Activated naive CD8-positive, alpha-beta T cell (primary cell): Measurements from ENCODE around the gene SLC4A3.

Experiments used
- H3K27ac Mint-ChIP-seq: one replicate; pipeline ENCODE4 v1.8.0; 2021; ENCODE audit warnings: mixed read lengths
- H3K27me3 Mint-ChIP-seq: one replicate; pipeline ENCODE4 v1.8.0; 2021; ENCODE audit warnings: mixed read lengths
- H3K36me3 Mint-ChIP-seq: one replicate; pipeline ENCODE4 v1.8.0; 2021; ENCODE audit warnings: mixed read lengths
- H3K4me1 Mint-ChIP-seq: one replicate; pipeline ENCODE4 v1.8.0; 2021; ENCODE audit warnings: low read depth, mixed read lengths
- H3K4me3 Mint-ChIP-seq: one replicate; pipeline ENCODE4 v1.8.0; 2021; ENCODE audit warnings: mild to moderate bottlenecking, mixed read lengths
- H3K9me3 Mint-ChIP-seq: one replicate; pipeline ENCODE4 v1.8.0; 2021; ENCODE audit warnings: low read depth, mixed read lengths

SLC4A3 gene, protein sequence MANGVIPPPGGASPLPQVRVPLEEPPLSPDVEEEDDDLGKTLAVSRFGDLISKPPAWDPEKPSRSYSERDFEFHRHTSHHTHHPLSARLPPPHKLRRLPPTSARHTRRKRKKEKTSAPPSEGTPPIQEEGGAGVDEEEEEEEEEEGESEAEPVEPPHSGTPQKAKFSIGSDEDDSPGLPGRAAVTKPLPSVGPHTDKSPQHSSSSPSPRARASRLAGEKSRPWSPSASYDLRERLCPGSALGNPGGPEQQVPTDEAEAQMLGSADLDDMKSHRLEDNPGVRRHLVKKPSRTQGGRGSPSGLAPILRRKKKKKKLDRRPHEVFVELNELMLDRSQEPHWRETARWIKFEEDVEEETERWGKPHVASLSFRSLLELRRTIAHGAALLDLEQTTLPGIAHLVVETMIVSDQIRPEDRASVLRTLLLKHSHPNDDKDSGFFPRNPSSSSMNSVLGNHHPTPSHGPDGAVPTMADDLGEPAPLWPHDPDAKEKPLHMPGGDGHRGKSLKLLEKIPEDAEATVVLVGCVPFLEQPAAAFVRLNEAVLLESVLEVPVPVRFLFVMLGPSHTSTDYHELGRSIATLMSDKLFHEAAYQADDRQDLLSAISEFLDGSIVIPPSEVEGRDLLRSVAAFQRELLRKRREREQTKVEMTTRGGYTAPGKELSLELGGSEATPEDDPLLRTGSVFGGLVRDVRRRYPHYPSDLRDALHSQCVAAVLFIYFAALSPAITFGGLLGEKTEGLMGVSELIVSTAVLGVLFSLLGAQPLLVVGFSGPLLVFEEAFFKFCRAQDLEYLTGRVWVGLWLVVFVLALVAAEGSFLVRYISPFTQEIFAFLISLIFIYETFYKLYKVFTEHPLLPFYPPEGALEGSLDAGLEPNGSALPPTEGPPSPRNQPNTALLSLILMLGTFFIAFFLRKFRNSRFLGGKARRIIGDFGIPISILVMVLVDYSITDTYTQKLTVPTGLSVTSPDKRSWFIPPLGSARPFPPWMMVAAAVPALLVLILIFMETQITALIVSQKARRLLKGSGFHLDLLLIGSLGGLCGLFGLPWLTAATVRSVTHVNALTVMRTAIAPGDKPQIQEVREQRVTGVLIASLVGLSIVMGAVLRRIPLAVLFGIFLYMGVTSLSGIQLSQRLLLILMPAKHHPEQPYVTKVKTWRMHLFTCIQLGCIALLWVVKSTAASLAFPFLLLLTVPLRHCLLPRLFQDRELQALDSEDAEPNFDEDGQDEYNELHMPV

DNA sequence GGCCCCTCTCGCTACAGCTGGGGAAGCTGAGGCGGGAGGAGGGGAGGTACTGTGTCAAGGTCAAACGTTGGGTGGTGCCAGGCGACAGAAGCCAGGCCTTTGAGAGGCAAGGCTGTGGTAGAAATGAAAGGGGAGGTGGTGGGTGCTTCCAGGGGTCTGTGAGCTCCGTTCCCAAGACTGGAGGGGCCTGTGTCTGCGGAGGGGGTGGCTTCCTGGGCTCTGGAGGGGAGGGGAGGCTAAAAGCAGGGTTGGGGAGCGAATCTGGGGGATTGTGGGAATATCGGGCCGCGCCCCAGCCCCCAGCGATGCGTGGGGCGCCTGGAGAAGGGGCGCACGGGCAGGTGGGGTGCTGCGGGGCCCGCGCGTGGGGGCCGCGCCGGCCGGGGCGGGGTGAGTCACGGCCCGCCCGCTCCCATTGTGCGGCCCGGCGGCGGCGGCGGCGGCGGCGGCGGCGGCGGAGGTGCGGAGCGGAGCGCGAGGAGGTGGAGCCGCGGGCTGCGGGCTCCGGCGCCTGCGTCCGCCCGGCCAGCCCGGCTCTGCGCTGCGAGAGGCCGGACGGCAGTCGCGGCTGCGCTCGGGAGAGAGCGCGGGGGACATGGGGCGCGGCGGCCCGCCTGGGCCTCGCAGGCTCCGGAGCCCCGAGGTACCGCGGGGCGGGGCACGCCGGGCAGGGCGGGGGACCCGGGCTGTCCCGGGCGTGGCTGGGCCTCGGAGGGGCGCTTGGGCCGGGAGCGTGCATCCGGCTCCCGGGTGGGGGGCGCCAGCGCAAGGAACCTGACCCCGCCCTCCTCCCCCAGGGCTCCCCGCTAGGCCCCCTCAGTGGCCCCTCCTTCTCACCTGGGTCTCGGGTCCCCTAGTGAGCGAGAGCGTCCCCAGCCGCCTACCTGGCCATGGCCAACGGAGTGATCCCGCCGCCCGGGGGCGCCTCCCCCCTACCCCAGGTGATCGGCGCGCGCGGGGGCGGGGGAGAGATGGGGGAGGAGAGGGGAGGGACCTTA is at the start of gene SLC4A3:
SLC4A3 (plus strand) TSS at position 528 of the 998 bp plus-strand sequence; CDS start at position 891, 363 bp downstream.
- Mint-ChIP-seq H3K9me3 (no peaks in the 10 kb centered on the region), H3K27ac (no peak within 1 kb of the TSS), H3K4me1 (peaks cover 5% of the 10 kb centered on the region), H3K4me3 (peak within 1 kb of the TSS; percentile 84), H3K36me3 (no peaks in the 10 kb centered on the region), H3K27me3 (peaks cover 5% of the 10 kb centered on the region)

DNA sequence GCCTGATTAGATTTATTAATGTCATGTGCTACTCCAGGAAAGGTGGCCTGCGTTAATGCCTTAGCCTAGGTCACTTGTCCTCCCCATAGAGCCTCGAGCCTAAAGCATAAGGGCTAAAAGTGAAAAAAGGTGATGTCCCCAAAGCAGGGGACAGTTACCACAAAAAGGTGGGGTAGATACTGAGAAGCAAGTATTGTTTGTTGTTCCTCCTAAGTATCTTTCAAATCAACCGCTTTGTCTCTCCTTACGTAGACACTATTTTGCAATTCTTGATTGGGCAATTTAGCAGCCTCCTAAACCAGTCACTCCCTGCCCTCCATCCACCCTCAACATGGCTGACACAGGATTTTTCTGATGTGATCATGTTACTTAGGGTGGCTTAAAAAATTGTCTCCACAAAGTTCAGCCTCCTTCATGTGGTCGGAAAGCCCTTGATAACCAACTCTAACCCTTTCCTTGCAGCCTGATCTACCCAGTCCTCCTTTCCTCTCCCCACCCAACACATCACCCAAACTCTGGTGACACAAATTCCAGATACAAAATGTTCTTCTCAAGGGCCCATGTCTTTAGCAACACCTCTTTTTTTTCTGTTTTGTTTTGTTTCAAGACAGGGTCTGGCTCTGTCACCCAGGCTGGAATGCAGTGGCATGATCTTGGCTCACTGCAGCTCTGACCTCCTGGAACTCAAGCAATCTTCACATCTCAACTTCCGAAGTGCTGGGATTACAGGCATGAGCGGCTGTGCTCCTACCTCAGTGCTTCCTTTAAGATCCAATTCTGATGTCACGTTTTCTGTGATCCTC is 48.4 kb upstream of the SLC4A3 start:
- H3K27ac Mint-ChIP-seq: no peak overlapping the region
- H3K4me3 Mint-ChIP-seq: no peak overlapping the region
- no peaks in the 10 kb centered on the region for H3K4me1 Mint-ChIP-seq
- no peaks in the 10 kb centered on the region for H3K9me3 Mint-ChIP-seq
- no peaks in the 10 kb centered on the region for H3K36me3 Mint-ChIP-seq
- H3K27me3 Mint-ChIP-seq: peaks cover 4% of the 10 kb centered on the region

DNA sequence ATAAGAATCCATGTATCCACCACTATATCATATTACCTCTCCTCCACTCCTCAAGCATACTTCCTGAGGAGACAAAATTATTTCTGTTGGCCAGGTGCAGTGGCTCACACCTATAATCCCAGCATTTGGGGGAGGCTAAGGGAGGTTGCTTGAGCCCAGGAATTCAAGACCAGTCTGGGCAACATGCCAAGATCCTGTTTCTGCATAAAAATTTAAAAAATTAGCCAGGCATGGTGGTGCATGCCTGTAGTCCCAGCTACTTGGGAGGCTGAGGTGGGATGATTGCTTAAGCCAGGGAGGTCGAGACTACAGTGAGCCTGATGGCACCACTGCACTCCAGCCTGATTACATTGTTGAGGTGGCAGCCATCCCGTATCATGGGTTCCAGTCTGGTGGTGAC is 46.1 kb upstream of the SLC4A3 start:
- Mint-ChIP-seq H3K4me3 (no peak overlapping the region), H3K27ac (no peak overlapping the region), H3K4me1 (no peaks in the 10 kb centered on the region), H3K36me3 (no peaks in the 10 kb centered on the region), H3K9me3 (no peaks in the 10 kb centered on the region), H3K27me3 (peaks cover 5% of the 10 kb centered on the region)

- Mint-ChIP-seq H3K9me3 (no peaks in the 10 kb centered on the region), H3K27ac (no peak overlapping the region), H3K27me3 (peaks cover 4% of the 10 kb centered on the region), H3K36me3 (no peaks in the 10 kb centered on the region), H3K4me1 (no peaks in the 10 kb centered on the region), H3K4me3 (no peak overlapping the region)
Measured at GRCh38 chr2:219591091-219591490, 36.3 kb upstream of the SLC4A3 start.

GRCh38 chr2:219592736-219593135 is 34.7 kb upstream of the SLC4A3 start:
- Mint-ChIP-seq H3K36me3 (no peaks in the 10 kb centered on the region), H3K4me1 (peaks cover 7% of the 10 kb centered on the region), H3K4me3 (no peak overlapping the region), H3K9me3 (no peaks in the 10 kb centered on the region), H3K27me3 (peaks cover 3% of the 10 kb centered on the region), H3K27ac (no peak overlapping the region)

DNA sequence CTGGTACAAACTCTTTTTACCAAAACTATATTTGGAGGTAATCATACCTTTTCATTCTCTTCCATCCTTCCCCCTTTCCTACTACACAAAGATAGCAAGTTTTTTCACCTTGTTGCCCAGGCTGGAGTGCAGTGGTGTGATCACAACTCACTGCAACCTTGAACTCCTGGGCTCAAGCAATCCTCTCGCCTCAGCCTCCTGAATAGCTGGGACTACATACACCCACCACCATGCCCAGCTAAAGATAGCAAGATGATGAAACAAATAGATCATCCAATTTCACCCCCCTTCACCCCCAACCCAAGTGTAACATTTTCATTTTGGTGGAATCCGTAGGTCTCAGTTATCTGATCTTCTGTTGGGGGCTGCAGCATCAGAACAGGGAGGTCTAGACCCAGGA is 34.3 kb upstream of the SLC4A3 start:
- H3K27me3 Mint-ChIP-seq: peaks cover 3% of the 10 kb centered on the region
- no peak overlapping the region for H3K27ac Mint-ChIP-seq
- peaks cover 9% of the 10 kb centered on the region for H3K4me1 Mint-ChIP-seq
- no peaks in the 10 kb centered on the region for H3K9me3 Mint-ChIP-seq
- H3K36me3 Mint-ChIP-seq: no peaks in the 10 kb centered on the region
- no peak overlapping the region for H3K4me3 Mint-ChIP-seq

DNA sequence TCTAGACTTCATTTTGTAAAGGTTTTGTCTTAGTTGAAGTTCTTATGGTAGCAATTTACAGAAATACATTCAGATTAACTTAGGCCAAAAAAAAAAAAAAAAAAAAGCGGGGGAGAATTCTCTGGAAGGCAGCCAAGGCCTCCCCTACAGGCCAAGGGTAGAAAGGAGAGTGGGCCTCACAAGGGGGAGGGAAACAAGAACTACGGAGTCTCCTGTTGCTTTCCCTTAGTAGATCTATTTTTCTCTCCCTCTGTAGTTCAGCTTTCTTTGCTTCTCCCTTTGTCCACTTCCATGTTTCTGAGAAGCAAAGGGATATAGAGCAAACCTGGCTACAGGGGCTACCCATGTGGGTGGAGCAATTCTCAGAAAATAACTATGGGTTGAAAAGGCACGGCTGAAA is 32.2 kb upstream of the SLC4A3 start:
- Mint-ChIP-seq H3K27ac (no peak overlapping the region), H3K4me1 (peaks cover 20% of the 10 kb centered on the region), H3K36me3 (no peaks in the 10 kb centered on the region), H3K27me3 (peaks cover 1% of the 10 kb centered on the region), H3K4me3 (peak overlapping the region; percentile 38), H3K9me3 (no peaks in the 10 kb centered on the region)

DNA sequence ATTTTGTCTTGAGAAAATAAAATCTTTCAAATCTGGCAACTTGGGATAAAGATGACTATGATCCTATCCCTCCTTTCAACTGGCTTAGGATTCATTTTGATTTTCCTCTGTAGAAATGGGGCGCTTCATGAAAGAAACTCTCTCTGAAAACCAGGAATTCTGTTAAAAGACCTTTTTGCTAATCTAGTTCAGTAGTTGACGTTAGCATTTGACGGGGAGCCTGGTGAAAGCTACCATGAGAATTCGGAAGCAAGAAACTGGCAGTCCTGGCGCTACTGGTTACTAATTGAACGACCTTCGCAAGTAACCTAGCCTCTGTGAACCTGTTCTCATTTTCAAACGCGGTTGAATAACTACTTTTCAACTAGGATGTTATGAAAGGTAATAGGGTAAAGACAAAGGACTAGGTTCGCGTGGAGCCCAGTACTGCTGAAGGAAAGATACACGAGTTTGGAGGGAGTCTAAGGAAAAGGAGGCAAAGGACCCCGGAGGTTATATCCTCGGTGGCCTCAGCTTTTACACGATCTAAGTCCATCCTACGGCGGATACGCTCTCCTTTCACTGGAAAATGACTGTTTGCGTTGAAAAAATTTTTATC is 30.4 kb upstream of the SLC4A3 start:
- peaks cover 1% of the 10 kb centered on the region for H3K27me3 Mint-ChIP-seq
- H3K36me3 Mint-ChIP-seq: peaks cover 5% of the 10 kb centered on the region
- peaks cover 20% of the 10 kb centered on the region for H3K4me1 Mint-ChIP-seq
- H3K4me3 Mint-ChIP-seq: peak overlapping the region; percentile 97
- no peaks in the 10 kb centered on the region for H3K9me3 Mint-ChIP-seq
- peak overlapping the region; percentile 96 for H3K27ac Mint-ChIP-seq

DNA sequence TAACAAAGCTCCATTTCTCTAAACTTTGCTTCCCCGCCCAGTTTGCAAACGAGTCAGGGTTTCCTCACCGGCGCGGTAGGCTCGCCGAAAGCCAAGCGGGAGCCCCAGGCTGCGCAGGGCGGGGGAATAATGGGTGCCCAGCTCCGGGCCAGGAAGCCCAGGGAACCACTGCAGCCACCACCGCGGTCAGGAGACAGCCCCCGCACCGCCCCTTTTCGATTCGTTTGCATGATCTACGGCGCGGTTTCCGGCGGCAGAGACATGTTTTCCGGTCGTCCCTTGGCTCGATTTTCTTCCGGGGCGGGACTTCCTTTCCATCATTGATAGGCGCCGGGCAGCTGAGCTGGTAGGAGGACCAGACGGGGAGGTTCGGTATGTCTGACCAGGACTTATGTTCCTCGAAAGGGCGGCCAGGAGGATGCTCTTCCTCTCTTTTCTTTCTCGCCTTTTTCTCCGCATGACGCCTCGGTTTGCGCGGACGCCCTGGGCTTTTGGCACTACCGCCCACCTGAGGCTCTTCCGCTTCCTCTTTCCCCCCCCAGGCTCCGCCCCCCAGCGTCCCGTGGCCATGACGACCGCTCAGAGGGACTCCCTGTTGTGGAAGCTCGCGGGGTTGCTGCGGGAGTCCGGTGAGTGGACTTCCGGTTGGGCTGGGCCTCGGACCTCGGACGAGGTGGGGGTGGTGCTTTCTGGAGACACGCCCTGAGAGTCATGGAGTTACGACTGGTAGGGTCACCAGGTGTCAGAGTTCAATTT is 29.7 kb upstream of the SLC4A3 start, which contains the start of gene STK11IP:
STK11IP (plus strand) TSS at position 306 of the 756 bp plus-strand sequence; CDS start at position 569, 263 bp downstream.
- Mint-ChIP-seq H3K4me3 (peak within 1 kb of the TSS; percentile 97), H3K9me3 (no peaks in the 10 kb centered on the region), H3K27me3 (peaks cover 1% of the 10 kb centered on the region), H3K27ac (peak within 1 kb of the TSS; percentile 96), H3K4me1 (peaks cover 20% of the 10 kb centered on the region), H3K36me3 (peaks cover 5% of the 10 kb centered on the region)

- H3K4me1 Mint-ChIP-seq: peaks cover 20% of the 10 kb centered on the region
- no peaks in the 10 kb centered on the region for H3K9me3 Mint-ChIP-seq
- peak overlapping the region; percentile 97 for H3K4me3 Mint-ChIP-seq
- H3K27ac Mint-ChIP-seq: peak overlapping the region; percentile 96
- peaks cover 1% of the 10 kb centered on the region for H3K27me3 Mint-ChIP-seq
- H3K36me3 Mint-ChIP-seq: peaks cover 5% of the 10 kb centered on the region
Measured at GRCh38 chr2:219598308-219599078, 28.9 kb upstream of the SLC4A3 start.

DNA sequence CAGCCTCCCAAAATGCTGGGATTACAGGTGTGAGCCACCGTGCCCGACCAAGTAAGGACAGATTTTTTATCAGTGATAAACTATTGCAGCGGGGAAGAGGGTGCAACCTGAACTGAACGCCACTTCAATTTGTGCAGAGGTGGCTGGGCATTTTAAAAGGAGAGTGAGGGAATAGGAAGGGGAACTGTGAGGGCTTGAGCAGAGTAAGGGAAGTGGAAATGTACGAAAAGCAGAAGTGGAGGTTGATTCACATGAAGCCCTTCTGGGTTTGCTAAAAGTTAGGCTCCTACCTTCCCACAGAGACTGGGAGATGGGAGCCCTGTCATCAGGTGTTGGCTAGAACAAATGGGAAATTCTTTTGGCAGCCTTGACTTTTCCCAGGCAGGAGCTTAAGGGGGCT is 23.7 kb upstream of the SLC4A3 start:
- H3K27ac Mint-ChIP-seq: no peak overlapping the region
- peaks cover 10% of the 10 kb centered on the region for H3K36me3 Mint-ChIP-seq

DNA sequence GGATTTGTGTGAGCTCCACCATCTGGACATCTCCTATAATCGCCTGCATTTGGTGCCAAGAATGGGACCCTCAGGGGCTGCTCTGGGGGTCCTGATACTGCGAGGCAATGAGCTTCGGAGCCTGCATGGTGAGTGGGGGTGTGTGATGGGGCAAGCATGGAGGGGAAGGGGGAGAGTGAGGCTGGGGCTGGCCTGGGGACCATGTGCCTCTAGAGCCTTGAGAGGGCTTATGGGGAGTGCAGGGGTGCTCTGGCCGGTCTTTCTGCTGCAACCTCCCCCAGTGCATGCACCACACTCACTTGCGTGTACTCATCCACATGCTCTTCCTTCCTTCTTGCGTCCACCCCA is 21.8 kb upstream of the SLC4A3 start:
- no peaks in the 10 kb centered on the region for H3K27me3 Mint-ChIP-seq
- peaks cover 8% of the 10 kb centered on the region for H3K36me3 Mint-ChIP-seq
- H3K4me3 Mint-ChIP-seq: no peak overlapping the region
- no peaks in the 10 kb centered on the region for H3K4me1 Mint-ChIP-seq
- H3K9me3 Mint-ChIP-seq: no peaks in the 10 kb centered on the region
- no peak overlapping the region for H3K27ac Mint-ChIP-seq

More for the DNA sequence above, 23.7 kb upstream of the SLC4A3 start:
- Mint-ChIP-seq H3K4me3 (no peak overlapping the region), H3K9me3 (no peaks in the 10 kb centered on the region), H3K27me3 (no peaks in the 10 kb centered on the region), H3K4me1 (peaks cover 5% of the 10 kb centered on the region)
